SK-N-SH treated with all-trans-retinoic acid at 6 μM for 48 hours (cell line): ENCODE results near the gene TRPM1.

ENCODE experiments used
- ATAC-seq: fragments of 200-7000 bp; cut with Tn5 transposase; 3 replicates; pipeline ENCODE4 v1.9.1; 2020; ENCODE audit warnings: mild to moderate bottlenecking, moderate library complexity
- ARNTL ChIP-seq: fragments of 450-650 bp; formaldehyde crosslinking; IDR thresholded peaks from 2 replicates; pipeline ENCODE4 v1.5.0; 2020; ENCODE audit warnings: low read depth, mild to moderate bottlenecking, moderate library complexity, borderline replicate concordance
- BACH2 ChIP-seq: fragments of 250-450 bp; sonication (Bioruptor Pico); IDR thresholded peaks from 2 replicates; pipeline ENCODE4 v1.9.0; 2021; ENCODE audit warnings: mild to moderate bottlenecking, borderline replicate concordance
- CSDC2 ChIP-seq: fragments of 250-450 bp; sonication (Bioruptor Pico); IDR thresholded peaks from 2 replicates; pipeline ENCODE4 v1.5.0; 2020; ENCODE audit warnings: mild to moderate bottlenecking, moderate library complexity
- ESRRG ChIP-seq: fragments of 250-450 bp; sonication (Bioruptor Pico); IDR thresholded peaks from 2 replicates; pipeline ENCODE4 v1.6.1; 2021; ENCODE audit warnings: mild to moderate bottlenecking
- GLIS3 ChIP-seq: fragments of 250-450 bp; sonication (Bioruptor Pico); IDR thresholded peaks from 2 replicates; pipeline ENCODE4 v1.5.0; 2020; ENCODE audit warnings: mild to moderate bottlenecking, moderate library complexity
- ISL1 ChIP-seq: fragments of 250-450 bp; sonication (Bioruptor Pico); IDR thresholded peaks from 2 replicates; pipeline ENCODE4 v2.1.2; 2022; ENCODE audit warnings: mild to moderate bottlenecking, moderate library complexity
- OSR1 ChIP-seq: fragments of 250-450 bp; sonication (Bioruptor Pico); IDR thresholded peaks from 2 replicates; pipeline ENCODE4 v1.8.0; 2022; ENCODE audit warnings: moderate library complexity, mild to moderate bottlenecking, inconsistent platforms
- PATZ1 ChIP-seq: fragments of 250-450 bp; sonication (Bioruptor Pico); IDR thresholded peaks from 2 replicates; pipeline ENCODE4 v1.8.0; 2020; ENCODE audit warnings: mild to moderate bottlenecking, moderate library complexity, borderline replicate concordance
- PPARA ChIP-seq: fragments of 250-450 bp; sonication (Bioruptor Pico); IDR thresholded peaks from 2 replicates; pipeline ENCODE4 v1.5.0; 2020; ENCODE audit warnings: mild to moderate bottlenecking, borderline replicate concordance
- RARB ChIP-seq: fragments of 250-450 bp; sonication (Bioruptor Pico); IDR thresholded peaks from 2 replicates; pipeline ENCODE4 v1.8.0; 2021; ENCODE audit warnings: mild to moderate bottlenecking, moderate library complexity
- SNAI2 ChIP-seq: fragments of 250-450 bp; sonication (Bioruptor Pico); IDR thresholded peaks from 2 replicates; pipeline ENCODE4 v1.5.0; 2020; ENCODE audit warnings: mild to moderate bottlenecking, moderate library complexity
- TCF4 ChIP-seq: fragments of 250-450 bp; sonication (Bioruptor Pico); IDR thresholded peaks from 2 replicates; pipeline ENCODE4 v1.8.0; 2021; ENCODE audit warnings: mild to moderate bottlenecking, moderate library complexity, borderline replicate concordance
- TOX ChIP-seq: fragments of 250-450 bp; sonication (Bioruptor Pico); IDR thresholded peaks from 2 replicates; pipeline ENCODE4 v1.8.0; 2021; ENCODE audit warnings: mild to moderate bottlenecking, moderate library complexity, borderline replicate concordance
- ZC3H10 ChIP-seq: fragments of 250-450 bp; sonication (Bioruptor Pico); IDR thresholded peaks from 2 replicates; pipeline ENCODE4 v1.5.1; 2021; ENCODE audit warnings: mild to moderate bottlenecking, moderate library complexity
- ZFP3 ChIP-seq: fragments of 250-450 bp; sonication (Bioruptor Pico); IDR thresholded peaks from 2 replicates; pipeline ENCODE4 v1.5.0; 2020; ENCODE audit warnings: mild to moderate bottlenecking, moderate library complexity
- ZFP30 ChIP-seq: fragments of 450-650 bp; formaldehyde crosslinking; IDR thresholded peaks from 2 replicates; pipeline ENCODE4 v1.5.0; 2022; ENCODE audit warnings: mild to moderate bottlenecking, moderate library complexity
- ZNF565 ChIP-seq: fragments of 450-650 bp; formaldehyde crosslinking; conservative IDR thresholded peaks from 2 replicates; pipeline ENCODE4 v1.5.0; 2020; ENCODE audit warnings: low read depth, mild to moderate bottlenecking, moderate library complexity
- ZNF70 ChIP-seq: fragments of 450-650 bp; formaldehyde crosslinking; IDR thresholded peaks from 2 replicates; pipeline ENCODE4 v1.5.0; 2020; ENCODE audit warnings: mild to moderate bottlenecking, moderate library complexity
- ZNF8 ChIP-seq: fragments of 450-650 bp; formaldehyde crosslinking; IDR thresholded peaks from 2 replicates; pipeline ENCODE4 v1.5.0; 2020; ENCODE audit warnings: mild to moderate bottlenecking, moderate library complexity
- TF ChIP-seq, protein P1 (sequence below): fragments of 250-450 bp; sonication (Bioruptor Pico); IDR thresholded peaks from 2 replicates; pipeline ENCODE4 v1.8.0; 2021; ENCODE audit warnings: low read depth, mild to moderate bottlenecking, moderate library complexity, borderline replicate concordance
- TF ChIP-seq, protein P2 (sequence below): fragments of 250-450 bp; sonication (Bioruptor Pico); IDR thresholded peaks from 2 replicates; pipeline ENCODE4 v1.5.0; 2020; ENCODE audit warnings: mild to moderate bottlenecking, moderate library complexity
- TF ChIP-seq, protein P3 (sequence below): fragments of 250-450 bp; sonication (Bioruptor Pico); IDR thresholded peaks from 2 replicates; pipeline ENCODE4 v1.5.1; 2021; ENCODE audit warnings: mild to moderate bottlenecking, moderate library complexity

TRPM1 gene

DNA sequence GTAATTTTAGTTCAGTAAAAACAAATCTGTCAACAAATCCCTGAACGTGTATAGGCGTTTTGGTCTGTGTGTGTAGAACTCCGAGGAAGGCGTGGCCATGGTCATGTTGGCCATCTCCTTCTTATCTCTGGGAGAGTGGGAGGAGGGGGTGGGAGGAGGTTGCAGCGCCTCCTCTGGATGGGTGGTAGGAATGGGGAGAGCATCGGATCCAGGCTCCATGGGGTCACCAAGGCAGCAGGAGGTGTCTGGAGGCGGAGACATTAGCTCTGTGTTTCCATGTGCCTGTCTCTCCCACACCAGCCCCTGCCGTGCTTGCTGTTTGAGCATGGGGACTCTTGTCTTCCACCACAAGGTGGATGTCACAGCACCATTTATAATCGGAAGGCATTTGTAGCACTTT, 34.5 kb upstream of the TRPM1 start:
- no peak for TF ChIP-seq RARB (CRISPR knock-in tag)
- no peak for TF ChIP-seq ZNF8
- TF ChIP-seq ESRRG: no peak
- TF ChIP-seq ISL1 (CRISPR knock-in tag): no peak
- no peak for TF ChIP-seq OSR1
- TF ChIP-seq ZFP3 (CRISPR knock-in tag): no peak
- no peak for TF ChIP-seq ARNTL (CRISPR knock-in tag)
- no peak for TF ChIP-seq ZNF70
- TF ChIP-seq TCF4 (CRISPR knock-in tag): no peak
- TF ChIP-seq, protein P1, sequence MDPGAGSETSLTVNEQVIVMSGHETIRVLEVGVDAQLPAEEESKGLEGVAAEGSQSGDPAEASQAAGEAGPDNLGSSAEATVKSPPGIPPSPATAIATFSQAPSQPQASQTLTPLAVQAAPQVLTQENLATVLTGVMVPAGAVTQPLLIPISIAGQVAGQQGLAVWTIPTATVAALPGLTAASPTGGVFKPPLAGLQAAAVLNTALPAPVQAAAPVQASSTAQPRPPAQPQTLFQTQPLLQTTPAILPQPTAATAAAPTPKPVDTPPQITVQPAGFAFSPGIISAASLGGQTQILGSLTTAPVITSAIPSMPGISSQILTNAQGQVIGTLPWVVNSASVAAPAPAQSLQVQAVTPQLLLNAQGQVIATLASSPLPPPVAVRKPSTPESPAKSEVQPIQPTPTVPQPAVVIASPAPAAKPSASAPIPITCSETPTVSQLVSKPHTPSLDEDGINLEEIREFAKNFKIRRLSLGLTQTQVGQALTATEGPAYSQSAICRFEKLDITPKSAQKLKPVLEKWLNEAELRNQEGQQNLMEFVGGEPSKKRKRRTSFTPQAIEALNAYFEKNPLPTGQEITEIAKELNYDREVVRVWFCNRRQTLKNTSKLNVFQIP (CRISPR knock-in tag): no peak
- no peak for TF ChIP-seq ZC3H10 (CRISPR knock-in tag)
- TF ChIP-seq, protein P2, sequence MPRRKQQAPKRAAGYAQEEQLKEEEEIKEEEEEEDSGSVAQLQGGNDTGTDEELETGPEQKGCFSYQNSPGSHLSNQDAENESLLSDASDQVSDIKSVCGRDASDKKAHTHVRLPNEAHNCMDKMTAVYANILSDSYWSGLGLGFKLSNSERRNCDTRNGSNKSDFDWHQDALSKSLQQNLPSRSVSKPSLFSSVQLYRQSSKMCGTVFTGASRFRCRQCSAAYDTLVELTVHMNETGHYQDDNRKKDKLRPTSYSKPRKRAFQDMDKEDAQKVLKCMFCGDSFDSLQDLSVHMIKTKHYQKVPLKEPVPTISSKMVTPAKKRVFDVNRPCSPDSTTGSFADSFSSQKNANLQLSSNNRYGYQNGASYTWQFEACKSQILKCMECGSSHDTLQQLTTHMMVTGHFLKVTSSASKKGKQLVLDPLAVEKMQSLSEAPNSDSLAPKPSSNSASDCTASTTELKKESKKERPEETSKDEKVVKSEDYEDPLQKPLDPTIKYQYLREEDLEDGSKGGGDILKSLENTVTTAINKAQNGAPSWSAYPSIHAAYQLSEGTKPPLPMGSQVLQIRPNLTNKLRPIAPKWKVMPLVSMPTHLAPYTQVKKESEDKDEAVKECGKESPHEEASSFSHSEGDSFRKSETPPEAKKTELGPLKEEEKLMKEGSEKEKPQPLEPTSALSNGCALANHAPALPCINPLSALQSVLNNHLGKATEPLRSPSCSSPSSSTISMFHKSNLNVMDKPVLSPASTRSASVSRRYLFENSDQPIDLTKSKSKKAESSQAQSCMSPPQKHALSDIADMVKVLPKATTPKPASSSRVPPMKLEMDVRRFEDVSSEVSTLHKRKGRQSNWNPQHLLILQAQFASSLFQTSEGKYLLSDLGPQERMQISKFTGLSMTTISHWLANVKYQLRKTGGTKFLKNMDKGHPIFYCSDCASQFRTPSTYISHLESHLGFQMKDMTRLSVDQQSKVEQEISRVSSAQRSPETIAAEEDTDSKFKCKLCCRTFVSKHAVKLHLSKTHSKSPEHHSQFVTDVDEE: no peak
- TF ChIP-seq, protein P3, sequence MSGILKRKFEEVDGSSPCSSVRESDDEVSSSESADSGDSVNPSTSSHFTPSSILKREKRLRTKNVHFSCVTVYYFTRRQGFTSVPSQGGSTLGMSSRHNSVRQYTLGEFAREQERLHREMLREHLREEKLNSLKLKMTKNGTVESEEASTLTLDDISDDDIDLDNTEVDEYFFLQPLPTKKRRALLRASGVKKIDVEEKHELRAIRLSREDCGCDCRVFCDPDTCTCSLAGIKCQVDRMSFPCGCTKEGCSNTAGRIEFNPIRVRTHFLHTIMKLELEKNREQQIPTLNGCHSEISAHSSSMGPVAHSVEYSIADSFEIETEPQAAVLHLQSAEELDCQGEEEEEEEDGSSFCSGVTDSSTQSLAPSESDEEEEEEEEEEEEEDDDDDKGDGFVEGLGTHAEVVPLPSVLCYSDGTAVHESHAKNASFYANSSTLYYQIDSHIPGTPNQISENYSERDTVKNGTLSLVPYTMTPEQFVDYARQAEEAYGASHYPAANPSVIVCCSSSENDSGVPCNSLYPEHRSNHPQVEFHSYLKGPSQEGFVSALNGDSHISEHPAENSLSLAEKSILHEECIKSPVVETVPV (CRISPR knock-in tag): no peak
- no peak for TF ChIP-seq TOX (CRISPR knock-in tag)
- TF ChIP-seq ZFP30 (CRISPR knock-in tag): no peak
- no peak for TF ChIP-seq BACH2 (CRISPR knock-in tag)
- no peak for TF ChIP-seq GLIS3 (CRISPR knock-in tag)
- no peak for TF ChIP-seq PPARA (CRISPR knock-in tag)
- no peak for TF ChIP-seq ZNF565 (CRISPR knock-in tag)
- TF ChIP-seq PATZ1 (CRISPR knock-in tag): no peak
- ATAC-seq: no peak; the same call in 2 of the 3 replicates

- TF ChIP-seq, protein P2: no peak
- TF ChIP-seq OSR1: no peak
- TF ChIP-seq, protein P1 (CRISPR knock-in tag): no peak
- TF ChIP-seq ZFP30 (CRISPR knock-in tag): no peak
- TF ChIP-seq PPARA (CRISPR knock-in tag): no peak
- TF ChIP-seq, protein P3 (CRISPR knock-in tag): no peak
- no peak for TF ChIP-seq RARB (CRISPR knock-in tag)
- no peak for TF ChIP-seq PATZ1 (CRISPR knock-in tag)
- TF ChIP-seq CSDC2: no peak
- TF ChIP-seq SNAI2 (CRISPR knock-in tag): no peak
- TF ChIP-seq ZNF8: no peak
- no peak for TF ChIP-seq ISL1 (CRISPR knock-in tag)
- no peak for TF ChIP-seq ZNF565 (CRISPR knock-in tag)
- TF ChIP-seq GLIS3 (CRISPR knock-in tag): no peak
- ATAC-seq: no peak
Measured at GRCh38 chr15:31135523-31135922, 34.0 kb upstream of the TRPM1 start.
